HG03469 (cell line): ENCODE results near the gene USF1.
"Not testable (repeated sequence)": the region's sequence is repeated elsewhere in the genome, so short reads cannot be mapped to it uniquely, and the experiment has no call there.

Source experiments
- ATAC-seq: cut with Tn5 transposase; IDR thresholded peaks from one replicate; pipeline ENCODE4 v1.9.1; 2021; ENCODE audit warnings: mild to moderate bottlenecking, moderate library complexity, moderate number of reproducible peaks; ENCODE audit not compliant: unreplicated experiment

Gene USF1

DNA sequence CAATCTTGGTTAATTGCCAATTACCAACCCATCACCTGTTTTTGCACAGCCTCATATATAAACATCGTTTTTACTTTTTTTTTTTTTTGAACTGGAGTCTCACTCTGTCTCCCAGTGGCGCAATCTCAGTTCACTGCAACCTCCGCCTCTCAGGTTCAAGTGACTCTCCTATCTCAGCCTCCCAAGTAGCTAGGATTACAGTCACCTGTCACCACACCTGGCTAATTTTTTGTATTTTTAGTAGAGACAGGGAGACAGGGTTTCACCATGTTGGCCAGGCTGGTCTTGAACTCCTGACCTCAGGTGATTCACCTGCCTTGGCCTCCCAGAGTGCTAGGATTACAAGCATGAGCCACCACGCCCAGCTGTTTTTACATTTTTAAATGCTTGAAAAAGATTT, 53.7 kb downstream of the USF1 start:
- not testable (repeated sequence) for ATAC-seq
